Lung (tissue), 12 donors: ENCODE results near the gene GALNT2. TPM values are rescaled to one million over a fixed set of nuclear protein-coding genes. Genes with fewer than 3 reads are reported as not detected.
A peak's percentile ranks its signal among the peaks of the same experiment; 100 is the strongest.

Source experiments
- ATAC-seq: fragments of 200-7000 bp; cut with Tn5 transposase; one replicate; pipeline ENCODE4 v1.9.1; 2020; ENCODE audit warnings: moderate number of reproducible peaks; ENCODE audit not compliant: insufficient read depth, low FRiP score
- DNase-seq, 3 donors: peaks; one replicate each; pipeline ENCODE4 v3.0.0-alpha.2; 2013 to 2017
- H3K27ac ChIP-seq, 2 donors: one replicate each; pipeline ENCODE4 v1.5.1; 2013; ENCODE audit warnings: mild to moderate bottlenecking in 2 of 2, moderate library complexity in 2 of 2, control low read depth in 1 of 2, inconsistent platforms in 1 of 2, low read depth in 1 of 2, low read length in 1 of 2
- H3K27me3 ChIP-seq, 3 donors: one replicate each; pipeline ENCODE4 v1.5.1; 2013; ENCODE audit warnings: low read length in 2 of 3; ENCODE audit not compliant: control insufficient read depth in 3 of 3, insufficient read depth in 3 of 3
- H3K36me3 ChIP-seq, 4 donors: one replicate each; pipeline ENCODE4 v1.5.1; 2013; ENCODE audit warnings: low read length in 4 of 4, mild to moderate bottlenecking in 1 of 4, moderate library complexity in 1 of 4; ENCODE audit not compliant: control insufficient read depth in 4 of 4, insufficient read depth in 4 of 4
- H3K4me1 ChIP-seq, 5 donors: one replicate each; pipeline ENCODE4 v1.5.1; 2013; ENCODE audit warnings: low read length in 5 of 5, mild to moderate bottlenecking in 2 of 5, moderate library complexity in 1 of 5; ENCODE audit not compliant: control insufficient read depth in 5 of 5, insufficient read depth in 5 of 5
- H3K4me3 ChIP-seq: one replicate; pipeline ENCODE4 v1.5.1; 2013; ENCODE audit warnings: mild to moderate bottlenecking, control low read depth, moderate library complexity
- H3K9ac ChIP-seq, 2 donors: one replicate each; pipeline ENCODE4 v1.5.1; 2013; ENCODE audit warnings: low read length in 2 of 2, control low read depth in 1 of 2; ENCODE audit not compliant: insufficient read depth in 1 of 2
- H3K9me3 ChIP-seq, 4 donors: one replicate each; pipeline ENCODE4 v1.5.1; 2013; ENCODE audit warnings: low read length in 3 of 4, mild to moderate bottlenecking in 1 of 4, moderate library complexity in 1 of 4; ENCODE audit not compliant: control insufficient read depth in 4 of 4, insufficient read depth in 3 of 4
- WGBS, 2 donors: extraction: QIAGEN DNeasy Blood & Tissue Kit; methylation state at CpG; one replicate each; pipeline ENCODE4 v1.1.7; 2013; 5-methylcytosine and 5-hydroxymethylcytosine counted together
- polyA plus RNA-seq, 2 donors: library from polyadenylated mRNA; stranded (reverse); fragments of 200-250 nt; gene quantifications; one replicate each; pipeline ENCODE4 v1.2.1, GENCODE V29; 2013
- total RNA-seq, 2 donors: library from RNA; depleted of rRNA in 1 of 2; stranded (reverse); fragments of >200 nt in 1 of 2; gene quantifications; one replicate each; pipeline ENCODE4 v1.2.1, GENCODE V29; 2014 to 2021
- TF ChIP-seq, protein P1 (sequence below): IDR thresholded peaks from 2 replicates; pipeline ENCODE4 v1.5.1; 2012; ENCODE audit warnings: mild to moderate bottlenecking; ENCODE audit errors: control extremely low read depth, extremely low read depth
- donor health status: control.
- donor health status: control.
- donor health status: Bipolar disorder and iron deficiency.
- donor health status: healthy.
- donor health status: DM: yes; HTN: yes; CAD: no.

GALNT2 gene
- total and polyA plus RNA-seq, 4 donors = 23.1 to 101 (median 58.9) TPM

DNA sequence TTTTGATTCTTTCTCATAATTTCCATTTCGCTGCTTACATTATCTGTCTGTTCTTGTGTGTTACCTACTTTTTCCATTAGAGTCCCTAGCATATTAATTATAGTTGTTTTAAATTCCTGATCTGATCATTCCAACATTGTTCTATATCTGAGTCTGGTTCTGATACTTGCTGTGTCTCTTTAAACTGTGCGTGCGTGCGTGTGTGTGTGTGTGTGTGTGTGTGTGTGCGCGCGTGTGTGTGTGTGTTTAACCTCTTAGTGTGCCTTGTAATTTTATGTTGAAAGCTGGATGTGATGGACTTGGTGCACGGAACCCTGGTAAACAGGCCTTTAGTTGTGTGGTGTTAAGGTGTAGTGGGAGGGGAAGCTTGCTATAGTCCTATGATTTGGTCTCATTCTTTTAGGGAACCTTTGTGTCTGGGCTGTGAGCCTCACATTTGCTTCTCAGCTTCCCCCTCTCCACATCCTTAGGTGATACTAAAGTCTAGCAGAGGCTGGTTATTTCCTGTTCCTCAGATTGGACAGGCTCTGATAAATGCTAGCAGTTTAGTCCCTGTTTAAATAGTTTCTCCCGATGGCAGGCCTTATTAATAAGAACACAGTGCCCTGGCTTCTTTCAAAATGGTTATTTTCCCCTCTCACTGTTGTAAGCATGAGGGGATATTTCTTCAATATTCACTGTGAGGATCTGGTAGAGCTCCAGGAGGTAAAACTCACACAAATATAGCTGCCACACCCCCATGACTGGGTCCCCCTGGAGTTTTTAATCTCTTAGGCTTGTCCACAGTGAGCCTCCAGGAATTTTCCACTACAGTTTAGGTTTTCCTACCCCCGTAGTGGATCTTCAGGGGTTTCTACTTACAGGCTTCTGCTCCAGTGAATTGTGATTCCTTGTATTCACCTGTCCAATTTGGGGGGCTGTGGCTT, 118.3 kb downstream of the GALNT2 start:
- 69 to 77% methylated on average over 10 of the region's 10 CpGs for WGBS, 2 donors
- H3K4me3 ChIP-seq = no peak overlapping the region
- H3K27me3 ChIP-seq = no peaks in the 10 kb centered on the region
- H3K9ac ChIP-seq = no peak overlapping the region
- peak in 1 of 3 donors; percentile 20 for DNase-seq
- H3K36me3 ChIP-seq = peaks cover 0 to 4% (median 0%) of the 10 kb centered on the region in 4 donors
- TF ChIP-seq, protein P1, sequence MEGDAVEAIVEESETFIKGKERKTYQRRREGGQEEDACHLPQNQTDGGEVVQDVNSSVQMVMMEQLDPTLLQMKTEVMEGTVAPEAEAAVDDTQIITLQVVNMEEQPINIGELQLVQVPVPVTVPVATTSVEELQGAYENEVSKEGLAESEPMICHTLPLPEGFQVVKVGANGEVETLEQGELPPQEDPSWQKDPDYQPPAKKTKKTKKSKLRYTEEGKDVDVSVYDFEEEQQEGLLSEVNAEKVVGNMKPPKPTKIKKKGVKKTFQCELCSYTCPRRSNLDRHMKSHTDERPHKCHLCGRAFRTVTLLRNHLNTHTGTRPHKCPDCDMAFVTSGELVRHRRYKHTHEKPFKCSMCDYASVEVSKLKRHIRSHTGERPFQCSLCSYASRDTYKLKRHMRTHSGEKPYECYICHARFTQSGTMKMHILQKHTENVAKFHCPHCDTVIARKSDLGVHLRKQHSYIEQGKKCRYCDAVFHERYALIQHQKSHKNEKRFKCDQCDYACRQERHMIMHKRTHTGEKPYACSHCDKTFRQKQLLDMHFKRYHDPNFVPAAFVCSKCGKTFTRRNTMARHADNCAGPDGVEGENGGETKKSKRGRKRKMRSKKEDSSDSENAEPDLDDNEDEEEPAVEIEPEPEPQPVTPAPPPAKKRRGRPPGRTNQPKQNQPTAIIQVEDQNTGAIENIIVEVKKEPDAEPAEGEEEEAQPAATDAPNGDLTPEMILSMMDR = no peak
- no peaks in the 10 kb centered on the region for H3K9me3 ChIP-seq
- peak overlapping the region in 1 of 2 donors; percentile 57 for H3K27ac ChIP-seq
- ATAC-seq = no peak
- H3K4me1 ChIP-seq = peaks cover 0 to 13% (median 5%) of the 10 kb centered on the region in 5 donors

DNA sequence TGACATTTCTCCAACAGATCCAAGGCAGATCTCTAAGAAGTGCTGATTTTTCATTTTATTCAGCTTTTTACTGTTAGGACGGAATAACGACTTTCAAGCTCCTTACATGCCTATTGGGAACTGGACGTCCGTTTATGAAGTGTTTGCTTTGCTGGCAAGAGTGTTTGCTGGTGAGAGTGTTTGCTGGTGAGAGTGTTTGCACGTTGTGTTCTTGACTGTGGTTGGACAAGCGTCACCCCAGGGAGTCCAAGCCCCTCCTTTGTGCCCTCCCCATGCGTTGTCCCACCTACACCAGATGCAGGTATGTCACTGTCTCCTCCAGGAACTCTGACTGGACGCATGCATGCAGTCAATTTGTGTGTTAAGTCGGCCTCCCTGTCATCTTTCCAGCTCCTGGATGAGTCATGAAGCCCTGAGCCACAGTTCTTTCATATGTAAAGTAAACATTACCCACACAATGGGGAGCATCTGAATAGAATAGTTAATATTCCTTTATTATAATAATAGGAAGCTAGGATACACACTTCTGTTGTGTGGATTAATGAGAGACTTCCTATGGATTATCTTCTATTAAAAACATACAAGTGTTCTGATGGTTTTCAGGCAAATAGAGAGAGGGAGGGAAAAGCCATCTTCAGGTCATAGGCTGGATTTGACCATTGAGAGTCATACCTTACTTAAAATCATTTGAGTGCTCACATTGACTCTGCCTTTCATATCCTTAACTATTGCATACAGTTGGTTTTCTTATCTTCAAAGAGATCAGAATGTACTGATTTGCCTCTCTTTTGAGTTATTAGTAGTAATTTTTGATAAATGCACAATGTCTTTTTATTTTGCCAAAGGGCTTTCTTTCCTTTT, 119.2 kb downstream of the GALNT2 start:
- DNase-seq (peak; percentile 64 to 80 (median 65)), ATAC-seq (peak; percentile 84)
- TF ChIP-seq, protein P1 = no peak
- no peaks in the 10 kb centered on the region for H3K9me3 ChIP-seq
- 40 to 63% methylated on average over 9 of the region's 9 CpGs for whole genome bisulfite sequencing, 2 donors
- H3K36me3 ChIP-seq = peaks cover 0 to 4% (median 0%) of the 10 kb centered on the region in 4 donors
- H3K27ac ChIP-seq = peak overlapping the region in 1 of 2 donors; percentile 57
- H3K4me3 ChIP-seq = no peak overlapping the region
- peaks cover 0 to 15% (median 5%) of the 10 kb centered on the region in 5 donors for H3K4me1 ChIP-seq
- no peak overlapping the region for H3K9ac ChIP-seq
- no peaks in the 10 kb centered on the region for H3K27me3 ChIP-seq

DNA sequence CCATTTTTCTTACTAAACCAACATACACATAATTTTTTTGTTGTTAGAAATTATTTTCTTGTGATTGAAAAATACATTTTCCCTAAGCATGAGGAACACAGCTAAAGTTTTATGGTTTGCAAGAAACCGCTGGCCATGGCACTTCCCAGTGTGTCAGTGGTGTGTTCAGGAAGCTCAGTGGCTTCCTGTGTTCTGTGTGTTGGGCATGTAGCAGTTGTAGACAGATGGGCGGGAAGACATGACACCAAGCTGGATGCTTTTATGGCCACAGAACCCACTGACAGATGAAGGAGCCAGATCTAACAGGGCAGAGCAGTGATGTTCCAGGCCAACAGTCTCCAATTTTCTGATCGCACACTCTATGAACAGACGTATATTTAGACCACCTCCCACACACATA, 119.8 kb downstream of the GALNT2 start:
- WGBS, 2 donors = 34 to 73% methylated on average over 4 of the region's 4 CpGs
- H3K4me3 ChIP-seq = no peak overlapping the region
- peaks cover 0 to 16% (median 6%) of the 10 kb centered on the region in 5 donors for H3K4me1 ChIP-seq
- no peaks in the 10 kb centered on the region for H3K9me3 ChIP-seq
- TF ChIP-seq, protein P1 = no peak
- H3K36me3 ChIP-seq = peaks cover 0 to 4% (median 0%) of the 10 kb centered on the region in 4 donors
- DNase-seq = no peak
- H3K27ac ChIP-seq = peak overlapping the region in 1 of 2 donors; percentile 56
- no peaks in the 10 kb centered on the region for H3K27me3 ChIP-seq
- ATAC-seq = no peak
- no peak overlapping the region for H3K9ac ChIP-seq
